AG04450 (cell line): ENCODE data around the gene MCF2. TPM values are rescaled to one million over a fixed set of nuclear protein-coding genes. Genes with fewer than 3 reads are reported as not detected.

ENCODE experiments used
- CTCF ChIA-PET: fragments of 300-600, 350-600 bp; formaldehyde crosslinking; extraction: SDS; loops from one replicate; lab custom pipeline; 2022; ENCODE audit warnings: antibody characterized with exemption, inconsistent platforms; lab: Charles Lee
- POLR2A ChIA-PET: fragments of 350-600 bp; formaldehyde crosslinking; extraction: SDS; loops from one replicate; lab custom pipeline; 2021; ENCODE audit warnings: antibody characterized with exemption, inconsistent platforms; lab: Yijun Ruan, JAX
- DNase-seq: peaks from one replicate; pipeline ENCODE4 v3.0.0-alpha.2; 2011; ENCODE audit warnings: low read depth, low spot score
- H3K27ac ChIP-seq: one replicate; pipeline ENCODE4 v1.5.1; 2012; ENCODE audit warnings: low read depth, low read length, control low read depth
- H3K27me3 ChIP-seq: one replicate; pipeline ENCODE4 v1.6.0; 2012; ENCODE audit warnings: low read length; ENCODE audit not compliant: control insufficient read depth, insufficient read depth
- H3K4me3 ChIP-seq: 2 replicates; pipeline ENCODE4 v1.5.1; 2011; ENCODE audit warnings: mild to moderate bottlenecking, low read depth, low read length, control low read depth
- H3K9me3 ChIP-seq: 2 replicates; pipeline ENCODE4 v1.5.1; 2012; ENCODE audit warnings: low read length; ENCODE audit not compliant: control insufficient read depth, insufficient read depth
- polyA plus RNA-seq: library from polyadenylated mRNA; depleted of rRNA; stranded (reverse); fragments of >200 nt; gene quantifications from 2 replicates; pipeline ENCODE4 v1.2.3, GENCODE V29; 2011
- TF ChIP-seq, protein P1 (sequence below): IDR thresholded peaks from 2 replicates; pipeline ENCODE4 v1.5.1; 2011; ENCODE audit warnings: low read depth, low read length, control low read depth, inconsistent platforms

The MCF2 gene
- polyA plus RNA-seq, 1 experiment: 0.09 TPM

DNA sequence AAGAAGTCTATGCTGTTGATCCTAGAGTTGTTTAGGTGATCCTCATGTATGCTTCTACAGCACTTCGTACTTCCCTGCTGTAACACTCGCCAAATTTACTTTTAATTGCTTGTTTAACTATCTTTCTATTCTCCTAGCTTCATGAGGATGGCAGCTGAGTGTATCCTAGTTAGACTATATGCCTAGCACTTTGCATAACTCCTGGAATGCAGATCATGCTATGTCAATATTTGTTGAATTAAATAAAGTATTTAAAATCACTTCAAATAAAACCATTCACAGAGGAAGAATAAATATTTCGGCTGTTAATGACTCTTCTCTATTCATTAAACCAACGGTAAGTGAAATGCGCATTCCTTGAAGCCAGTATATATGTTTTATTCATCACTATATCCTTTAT, 122.4 kb downstream of the MCF2 start:
- DNase-seq: no peak
- H3K9me3 ChIP-seq: no peaks in the 10 kb centered on the region
- CTCF ChIA-PET: no interaction called here

DNA sequence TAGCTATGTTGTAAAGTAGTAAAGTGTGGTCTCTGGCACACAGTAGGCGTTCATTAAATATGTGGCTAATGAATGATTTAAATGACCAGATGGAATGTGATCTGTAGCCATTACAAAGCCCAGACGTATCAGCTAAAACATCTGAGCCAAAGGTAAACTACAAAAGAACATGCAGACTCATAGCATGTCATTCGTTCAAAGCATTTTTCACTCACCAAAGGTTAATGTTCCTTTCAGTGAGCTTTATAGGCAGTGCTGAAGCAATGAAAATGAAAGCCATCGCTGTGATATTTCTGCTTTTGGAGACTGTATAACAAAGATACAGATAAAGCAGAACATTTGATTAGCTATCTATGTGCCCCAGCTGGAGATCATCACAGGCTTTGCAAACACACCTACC, 126.9 kb downstream of the MCF2 start:
- Histone ChIP-seq H3K27ac (no peak overlapping the region), H3K27me3 (no peaks in the 10 kb centered on the region), H3K9me3 (no peaks in the 10 kb centered on the region), H3K4me3 (no peak overlapping the region)
- ChIA-PET CTCF (no interaction called here), POLR2A (no interaction called here)
- DNase-seq: no peak
- TF ChIP-seq, protein P1, sequence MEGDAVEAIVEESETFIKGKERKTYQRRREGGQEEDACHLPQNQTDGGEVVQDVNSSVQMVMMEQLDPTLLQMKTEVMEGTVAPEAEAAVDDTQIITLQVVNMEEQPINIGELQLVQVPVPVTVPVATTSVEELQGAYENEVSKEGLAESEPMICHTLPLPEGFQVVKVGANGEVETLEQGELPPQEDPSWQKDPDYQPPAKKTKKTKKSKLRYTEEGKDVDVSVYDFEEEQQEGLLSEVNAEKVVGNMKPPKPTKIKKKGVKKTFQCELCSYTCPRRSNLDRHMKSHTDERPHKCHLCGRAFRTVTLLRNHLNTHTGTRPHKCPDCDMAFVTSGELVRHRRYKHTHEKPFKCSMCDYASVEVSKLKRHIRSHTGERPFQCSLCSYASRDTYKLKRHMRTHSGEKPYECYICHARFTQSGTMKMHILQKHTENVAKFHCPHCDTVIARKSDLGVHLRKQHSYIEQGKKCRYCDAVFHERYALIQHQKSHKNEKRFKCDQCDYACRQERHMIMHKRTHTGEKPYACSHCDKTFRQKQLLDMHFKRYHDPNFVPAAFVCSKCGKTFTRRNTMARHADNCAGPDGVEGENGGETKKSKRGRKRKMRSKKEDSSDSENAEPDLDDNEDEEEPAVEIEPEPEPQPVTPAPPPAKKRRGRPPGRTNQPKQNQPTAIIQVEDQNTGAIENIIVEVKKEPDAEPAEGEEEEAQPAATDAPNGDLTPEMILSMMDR: no peak

More for the DNA sequence above, 122.4 kb downstream of the MCF2 start:
- H3K27me3 ChIP-seq: no peaks in the 10 kb centered on the region
- no peak overlapping the region for H3K27ac ChIP-seq
- TF ChIP-seq, protein P1: no peak
- no peak overlapping the region for H3K4me3 ChIP-seq
- POLR2A ChIA-PET: no interaction called here

- no peak for DNase-seq
- CTCF ChIA-PET: no interaction called here
- H3K27ac ChIP-seq: no peak overlapping the region
- POLR2A ChIA-PET: no interaction called here
- H3K9me3 ChIP-seq: no peaks in the 10 kb centered on the region
- TF ChIP-seq, protein P1: no peak
- no peak overlapping the region for H3K4me3 ChIP-seq
- H3K27me3 ChIP-seq: no peaks in the 10 kb centered on the region
These were observed 141.0 kb downstream of the MCF2 start for GRCh38 chrX:139566981-139567380.

- no peak for DNase-seq
- POLR2A ChIA-PET: no interaction called here
- H3K9me3 ChIP-seq: no peaks in the 10 kb centered on the region
- TF ChIP-seq, protein P1: no peak
- CTCF ChIA-PET: no interaction called here
- no peak overlapping the region for H3K27ac ChIP-seq
- H3K27me3 ChIP-seq: no peaks in the 10 kb centered on the region
- no peak overlapping the region for H3K4me3 ChIP-seq
These were observed 144.7 kb downstream of the MCF2 start for GRCh38 chrX:139563251-139563650.

DNA sequence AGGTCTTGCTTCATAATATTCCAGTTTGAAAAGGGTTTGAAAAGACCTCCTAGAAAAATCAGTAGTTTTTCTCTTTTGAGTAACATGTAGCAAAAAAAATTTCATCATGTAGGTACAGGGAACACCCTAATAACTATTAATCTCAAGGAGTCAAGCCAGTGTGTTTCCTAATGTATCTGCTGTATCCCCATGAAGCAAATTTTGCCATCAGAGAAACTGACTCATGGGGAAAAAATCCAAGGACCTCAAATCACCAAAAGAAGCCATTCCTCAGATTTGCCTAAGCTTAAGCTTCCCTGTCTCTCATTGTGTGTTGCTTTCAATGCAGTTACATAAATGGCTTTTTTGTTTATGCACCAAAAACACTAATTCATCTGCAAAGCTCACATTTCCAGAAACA, 147.7 kb downstream of the MCF2 start:
- no peak overlapping the region for H3K27ac ChIP-seq
- POLR2A ChIA-PET: no interaction called here
- no peaks in the 10 kb centered on the region for H3K9me3 ChIP-seq
- DNase-seq: no peak
- H3K27me3 ChIP-seq: no peaks in the 10 kb centered on the region
- TF ChIP-seq, protein P1: no peak
- no peak overlapping the region for H3K4me3 ChIP-seq
- CTCF ChIA-PET: interaction anchor here (0.7 to 1.6 kb wide), 2 partner anchors 37 to 784 kb away, joined by 3 to 4 read pairs; no protein-coding TSS in a partner anchor
